Rectal smooth muscle tissue (tissue), 1 donor: ENCODE measurements around the gene PALLD.
"Not testable (repeated sequence)": the region's sequence is repeated elsewhere in the genome, so short reads cannot be mapped to it uniquely, and the experiment has no call there.

Experiments
- H3K27ac ChIP-seq: one replicate; pipeline ENCODE4 v1.7.0; 2013; ENCODE audit warnings: low read depth, low read length, inconsistent platforms
- H3K27me3 ChIP-seq: one replicate; pipeline ENCODE4 v1.7.0; 2013; ENCODE audit warnings: low read length; ENCODE audit not compliant: control insufficient read depth, insufficient read depth
- H3K36me3 ChIP-seq: one replicate; pipeline ENCODE4 v1.7.0; 2013; ENCODE audit warnings: low read length; ENCODE audit not compliant: control insufficient read depth, insufficient read depth
- H3K4me1 ChIP-seq: one replicate; pipeline ENCODE4 v1.7.0; 2013; ENCODE audit warnings: low read length; ENCODE audit not compliant: control insufficient read depth, insufficient read depth
- H3K4me3 ChIP-seq: one replicate; pipeline ENCODE4 v1.7.0; 2013; ENCODE audit warnings: low read length
- H3K9ac ChIP-seq: one replicate; pipeline ENCODE4 v1.7.0; 2013; ENCODE audit warnings: low read length

The PALLD gene

DNA sequence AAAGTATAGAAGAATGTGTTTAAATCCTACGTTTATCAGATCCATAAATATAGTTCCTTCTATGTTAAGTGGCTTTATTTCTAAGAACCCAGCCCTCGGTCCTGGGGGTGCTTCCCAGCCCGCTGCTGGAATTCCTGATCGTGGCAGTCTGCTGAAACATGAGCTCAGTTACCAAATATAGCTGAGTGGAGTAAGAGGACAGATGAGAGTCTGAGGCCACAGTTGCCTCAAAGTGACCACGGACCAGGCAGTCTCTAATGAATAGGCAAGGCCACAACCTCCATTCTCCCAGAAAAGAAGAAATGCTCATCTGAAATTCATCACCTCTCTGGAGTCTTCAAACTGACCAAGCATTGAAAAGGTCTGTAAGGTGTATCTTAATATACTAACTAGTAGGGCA is at the start of gene PALLD:
PALLD (plus strand) TSS at position 219 of the 400 bp plus-strand sequence.
- H3K4me3 ChIP-seq: no peak within 1 kb of the TSS
- H3K9ac ChIP-seq: no peak within 1 kb of the TSS
- no peaks in the 10 kb centered on the region for H3K4me1 ChIP-seq
- no peaks in the 10 kb centered on the region for H3K36me3 ChIP-seq
- no peaks in the 10 kb centered on the region for H3K27me3 ChIP-seq
- no peak within 1 kb of the TSS for H3K27ac ChIP-seq

DNA sequence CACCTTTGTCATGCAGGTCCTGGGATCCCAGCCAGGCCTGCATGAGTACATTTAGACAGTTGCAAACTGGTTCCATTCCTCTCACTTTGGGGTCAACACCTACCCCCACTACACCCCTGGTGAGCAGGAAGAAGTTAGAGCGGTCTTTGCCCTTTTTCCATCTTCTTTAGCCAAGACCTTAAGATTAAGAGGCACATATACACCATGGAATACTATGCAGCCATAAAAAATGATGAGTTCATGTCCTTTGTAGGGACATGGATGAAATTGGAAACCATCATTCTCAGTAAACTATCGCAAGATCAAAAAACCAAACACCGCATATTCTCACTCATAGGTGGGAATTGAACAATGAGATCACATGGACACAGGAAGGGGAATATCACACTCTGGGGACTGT is 47.8 kb upstream of the PALLD start:
- H3K27me3 ChIP-seq, H3K27ac ChIP-seq, H3K9ac ChIP-seq, H3K4me1 ChIP-seq, H3K36me3 ChIP-seq, H3K4me3 ChIP-seq: not testable (repeated sequence)

DNA sequence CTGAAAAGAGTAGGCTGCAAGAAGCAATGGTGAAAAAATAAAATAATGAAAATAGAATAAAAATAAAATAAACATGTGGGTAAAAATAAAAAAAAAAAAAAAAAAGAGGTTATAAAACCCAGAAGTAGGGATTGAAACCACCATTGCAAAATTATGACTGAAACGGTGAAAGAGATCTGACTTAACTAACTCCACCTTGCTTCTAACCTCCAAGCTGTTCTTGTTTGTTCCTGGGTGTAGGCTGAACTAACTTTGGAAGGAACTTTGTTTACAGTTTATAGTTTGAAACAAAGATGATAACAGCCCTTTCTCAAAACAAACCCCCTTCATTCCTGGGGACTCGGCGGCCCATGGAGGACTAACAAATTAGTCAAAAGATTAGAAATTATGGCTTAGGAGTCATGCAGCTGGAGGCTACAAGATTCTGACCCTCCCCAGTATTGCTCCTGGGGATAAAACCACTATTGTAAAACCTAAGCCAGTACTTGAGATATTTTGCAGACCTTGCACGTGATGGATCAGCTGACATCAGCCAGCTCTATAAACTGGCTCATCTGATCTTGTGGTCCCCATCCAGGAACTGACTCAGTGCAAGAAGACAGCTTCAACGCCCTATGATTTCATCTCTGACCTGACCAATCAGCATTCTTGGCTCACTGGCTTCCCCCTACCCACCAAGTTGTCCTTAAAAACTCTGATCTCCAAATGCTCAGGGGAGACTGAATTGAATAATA is 47.0 kb upstream of the PALLD start:
- Histone ChIP-seq H3K27me3 (no peaks in the 10 kb centered on the region), H3K36me3 (peaks cover 4% of the 10 kb centered on the region), H3K4me1 (no peaks in the 10 kb centered on the region), H3K9ac (no peak overlapping the region), H3K4me3 (no peak overlapping the region), H3K27ac (no peak overlapping the region)

DNA sequence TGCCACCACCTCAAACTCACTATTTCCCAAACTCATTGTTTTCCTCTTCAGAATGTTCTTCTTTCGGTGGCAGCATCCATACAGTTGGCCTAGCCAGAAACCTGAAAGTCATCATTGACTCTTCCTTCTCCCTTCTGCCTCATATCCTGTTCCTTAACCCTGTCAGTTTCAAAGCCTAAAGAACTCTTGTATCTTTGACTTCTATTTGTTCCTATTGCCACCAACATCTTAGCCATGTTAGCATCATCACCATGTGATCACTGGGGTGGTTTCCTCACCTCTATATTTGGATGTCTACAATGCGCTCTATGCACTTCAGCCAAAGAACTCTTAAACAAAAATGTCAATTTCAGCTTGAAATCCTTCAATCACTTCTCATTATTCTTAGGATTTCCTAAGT is 45.5 kb upstream of the PALLD start:
- H3K9ac ChIP-seq: no peak overlapping the region
- peaks cover 4% of the 10 kb centered on the region for H3K36me3 ChIP-seq
- no peaks in the 10 kb centered on the region for H3K4me1 ChIP-seq
- H3K4me3 ChIP-seq: no peak overlapping the region
- H3K27ac ChIP-seq: no peak overlapping the region
- H3K27me3 ChIP-seq: no peaks in the 10 kb centered on the region

DNA sequence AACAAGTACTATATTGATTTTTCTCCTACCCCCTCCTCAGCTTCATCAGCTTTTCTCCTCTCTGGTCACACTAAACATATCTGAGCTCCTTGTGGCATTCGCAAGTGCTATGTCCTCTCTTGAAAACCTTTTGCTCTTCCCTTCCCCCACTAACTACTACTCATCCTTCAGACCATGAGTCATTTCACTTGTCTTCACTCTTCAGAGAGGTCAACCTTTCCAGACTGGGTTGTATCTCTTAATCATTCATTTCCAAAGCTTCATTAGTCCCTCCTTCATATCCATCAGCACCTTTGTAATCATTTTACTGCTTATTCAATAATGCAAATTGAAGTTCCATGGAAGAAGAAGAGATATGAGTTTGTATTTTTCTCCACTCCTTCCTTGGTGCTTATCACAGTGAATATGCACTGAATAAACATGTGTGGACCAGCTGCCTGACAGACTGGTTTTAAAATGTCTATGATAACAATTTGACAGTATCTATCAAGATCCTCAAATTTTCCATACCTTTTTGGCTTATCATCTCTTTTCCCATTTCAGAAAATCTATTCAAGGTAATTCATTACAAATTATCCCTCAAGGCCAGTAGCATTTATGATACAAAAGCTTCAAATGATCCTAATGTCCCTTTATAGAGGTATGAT is 45.0 kb upstream of the PALLD start:
- peaks cover 4% of the 10 kb centered on the region for H3K36me3 ChIP-seq
- H3K4me1 ChIP-seq: no peaks in the 10 kb centered on the region
- no peak overlapping the region for H3K9ac ChIP-seq
- H3K4me3 ChIP-seq: no peak overlapping the region
- no peaks in the 10 kb centered on the region for H3K27me3 ChIP-seq
- H3K27ac ChIP-seq: no peak overlapping the region

DNA sequence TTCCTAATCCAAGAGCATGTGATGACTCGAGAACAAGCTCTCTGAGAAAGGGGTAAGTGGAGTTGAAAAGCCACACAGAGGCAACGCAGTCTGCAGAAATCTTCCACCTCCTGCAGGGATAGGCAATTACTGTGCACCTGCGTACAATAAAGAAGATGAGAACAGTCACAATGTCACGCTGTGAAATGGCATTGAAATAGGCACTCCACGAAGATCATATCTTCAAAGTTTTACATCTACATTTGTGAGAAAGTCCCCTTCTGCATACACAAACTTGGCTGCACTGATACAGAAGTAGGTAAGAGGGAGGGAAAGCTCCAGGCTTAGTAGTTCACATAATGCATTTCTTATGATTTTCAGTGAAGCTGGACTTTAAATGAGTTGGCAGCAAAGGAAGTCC is 43.7 kb upstream of the PALLD start:
- Histone ChIP-seq H3K4me3 (no peak overlapping the region), H3K9ac (no peak overlapping the region), H3K27me3 (no peaks in the 10 kb centered on the region), H3K4me1 (no peaks in the 10 kb centered on the region), H3K36me3 (peaks cover 4% of the 10 kb centered on the region), H3K27ac (no peak overlapping the region)

DNA sequence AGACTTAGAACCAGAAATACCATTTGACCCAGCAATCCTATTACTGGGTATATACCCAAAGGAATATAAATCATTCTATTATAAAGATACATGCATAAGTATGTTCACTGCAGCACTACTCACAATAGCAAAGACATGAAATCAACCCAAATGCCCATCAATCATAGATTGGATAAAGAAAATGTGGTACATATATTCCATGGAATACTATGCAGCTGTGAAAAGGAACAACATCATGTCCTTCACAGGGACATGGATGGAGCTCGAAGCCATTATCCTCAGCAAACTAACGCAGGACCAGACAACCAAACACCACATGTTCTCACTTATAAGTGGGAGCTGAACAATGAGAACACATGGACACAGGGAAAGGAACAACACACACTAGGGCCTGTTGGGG is 38.6 kb upstream of the PALLD start:
- H3K36me3 ChIP-seq, H3K4me1 ChIP-seq, H3K27ac ChIP-seq, H3K27me3 ChIP-seq, H3K4me3 ChIP-seq, H3K9ac ChIP-seq: not testable (repeated sequence)

DNA sequence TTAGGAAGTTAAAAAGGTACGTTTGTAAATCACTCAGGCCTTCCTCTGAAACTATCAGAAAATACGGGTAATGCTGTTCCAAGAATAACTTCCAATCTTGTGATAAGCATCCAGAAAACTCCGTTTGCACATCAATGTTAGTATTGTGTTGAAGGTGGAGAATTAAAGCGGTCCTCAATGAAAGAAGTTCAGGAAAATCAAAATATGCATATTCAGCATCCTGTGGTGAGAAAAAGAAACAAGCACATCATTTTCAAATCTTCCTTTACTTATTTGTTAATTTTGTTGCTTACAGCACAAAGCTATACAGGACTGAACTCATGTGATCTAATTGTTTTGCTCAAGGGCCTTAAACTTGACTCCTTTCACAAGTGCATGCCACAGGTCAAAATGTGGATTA is 35.0 kb upstream of the PALLD start:
- Histone ChIP-seq H3K9ac (no peak overlapping the region), H3K4me3 (no peak overlapping the region), H3K27me3 (no peaks in the 10 kb centered on the region), H3K4me1 (no peaks in the 10 kb centered on the region), H3K27ac (no peak overlapping the region), H3K36me3 (no peaks in the 10 kb centered on the region)

DNA sequence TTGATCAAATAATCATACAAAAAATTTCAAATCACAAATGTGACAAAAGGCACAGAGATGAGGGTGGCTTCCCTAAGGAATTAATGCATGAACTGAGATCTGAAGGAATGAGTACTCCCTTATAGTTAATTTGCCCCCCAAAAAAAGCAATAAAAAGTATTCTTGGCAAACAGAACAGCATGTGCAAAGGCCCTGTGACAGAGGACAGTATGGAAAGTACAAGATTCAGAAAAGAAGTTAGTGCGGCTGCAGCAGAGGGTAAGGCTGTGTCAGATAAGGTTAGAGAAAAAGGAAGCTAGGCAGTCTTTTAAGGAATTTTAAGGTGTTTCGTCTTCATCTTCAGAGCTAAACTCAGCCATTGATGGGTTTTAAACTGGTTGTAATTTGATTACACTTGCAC is 23.9 kb upstream of the PALLD start:
- Histone ChIP-seq H3K27me3 (no peaks in the 10 kb centered on the region), H3K27ac (no peak overlapping the region), H3K4me1 (no peaks in the 10 kb centered on the region), H3K9ac (no peak overlapping the region), H3K4me3 (no peak overlapping the region), H3K36me3 (peaks cover 3% of the 10 kb centered on the region)

DNA sequence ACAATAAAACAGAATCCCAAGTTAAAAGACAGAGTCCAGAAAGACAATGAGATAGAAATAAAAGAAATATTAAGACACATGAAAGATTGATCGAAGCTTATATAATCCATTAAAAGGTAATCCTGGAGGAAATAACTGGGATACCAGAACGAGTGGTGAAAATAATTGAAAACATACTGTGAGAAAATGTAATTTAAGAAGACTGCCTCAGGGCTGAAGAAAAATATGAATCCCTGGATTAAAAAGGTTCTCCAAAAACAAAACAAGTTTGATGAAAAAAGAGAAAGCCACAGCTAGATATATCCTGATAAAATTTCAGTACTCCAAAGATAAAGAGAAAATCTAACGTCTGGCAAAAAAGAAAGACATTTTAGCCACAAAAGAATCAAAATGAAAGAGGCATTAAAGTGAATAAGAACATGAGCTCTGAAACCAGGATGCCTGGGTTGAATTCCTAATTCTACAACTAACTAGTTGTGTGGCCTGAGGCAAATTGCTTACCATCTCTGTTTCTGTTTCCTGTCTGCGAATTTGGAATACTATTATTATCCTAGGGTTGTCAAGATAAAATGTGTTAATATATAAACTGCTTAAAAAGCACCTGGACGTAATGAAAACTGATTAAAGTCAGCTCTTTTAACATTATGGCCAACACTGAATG is 22.1 kb upstream of the PALLD start:
- Histone ChIP-seq H3K27me3 (no peaks in the 10 kb centered on the region), H3K4me1 (no peaks in the 10 kb centered on the region), H3K4me3 (no peak overlapping the region), H3K27ac (no peak overlapping the region), H3K9ac (no peak overlapping the region), H3K36me3 (no peaks in the 10 kb centered on the region)

DNA sequence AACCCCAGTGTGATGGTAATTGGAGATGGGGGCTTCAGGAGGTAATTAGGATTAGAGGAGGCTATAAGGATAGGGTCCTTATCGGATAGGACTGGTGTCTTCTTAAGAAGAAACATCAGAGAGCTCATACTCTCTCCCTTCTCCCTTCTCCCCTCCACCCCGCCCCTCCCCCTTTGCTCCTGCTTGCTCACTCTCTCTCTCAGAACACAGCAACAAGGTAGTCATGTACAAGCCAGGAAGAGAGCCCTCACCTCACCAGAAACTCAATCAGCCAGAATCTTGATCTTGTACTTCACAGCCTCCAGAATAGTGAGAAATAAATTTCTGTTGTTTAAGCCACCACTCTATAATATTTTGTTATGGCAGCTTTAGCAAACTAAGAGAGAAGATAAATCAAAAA is 21.1 kb upstream of the PALLD start:
- Histone ChIP-seq H3K27ac (no peak overlapping the region), H3K36me3 (no peaks in the 10 kb centered on the region), H3K27me3 (no peaks in the 10 kb centered on the region), H3K4me3 (no peak overlapping the region), H3K4me1 (no peaks in the 10 kb centered on the region), H3K9ac (no peak overlapping the region)

DNA sequence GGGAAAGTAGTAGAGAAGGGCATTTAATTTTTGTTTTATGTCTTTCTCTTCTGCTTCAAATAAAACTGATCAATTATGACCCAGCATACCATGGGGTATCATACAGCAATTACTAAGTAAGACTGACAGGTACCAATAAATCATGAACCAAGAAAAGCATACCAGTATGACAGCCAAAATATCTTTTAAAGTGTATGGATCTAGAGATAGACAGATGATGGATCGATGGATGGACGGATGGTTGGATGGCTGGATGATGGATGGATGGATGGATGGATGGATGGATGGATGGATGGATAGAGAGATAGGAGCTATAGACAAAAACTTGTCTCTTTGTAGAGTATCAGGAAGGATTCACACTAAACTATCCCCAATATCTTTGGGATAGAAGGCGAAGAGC is 18.0 kb upstream of the PALLD start:
- H3K9ac ChIP-seq: no peak overlapping the region
- H3K4me3 ChIP-seq: peak overlapping the region; percentile 13
- H3K27ac ChIP-seq: no peak overlapping the region
- no peaks in the 10 kb centered on the region for H3K4me1 ChIP-seq
- no peaks in the 10 kb centered on the region for H3K27me3 ChIP-seq
- no peaks in the 10 kb centered on the region for H3K36me3 ChIP-seq
